Endothelial cell of umbilical vein (primary cell): ENCODE results near the gene HOPX.

Experiments used
- CTCF ChIP-seq, 2 donors: IDR thresholded peaks; 1 replicate in 1 of 2; 2 replicates in 1 of 2; pipeline ENCODE4 v1.5.1; 2011; ENCODE audit warnings: low read length in 2 of 2, mild to moderate bottlenecking in 2 of 2, moderate library complexity in 2 of 2, control low read depth in 1 of 2, inconsistent platforms in 1 of 2, low read depth in 1 of 2; ENCODE audit not compliant: insufficient read depth in 1 of 2; ENCODE audit errors: extremely low read depth in 1 of 2
- EZH2 ChIP-seq: IDR thresholded peaks from 2 replicates; pipeline ENCODE4 v1.6.1; 2012; ENCODE audit warnings: borderline replicate concordance, low read depth, mild to moderate bottlenecking, moderate library complexity, low read length, inconsistent platforms; ENCODE audit not compliant: severe bottlenecking
- FOS ChIP-seq: IDR thresholded peaks from 2 replicates; pipeline ENCODE4 v1.6.1; 2011; ENCODE audit warnings: mild to moderate bottlenecking, low read length, moderate library complexity, borderline replicate concordance; ENCODE audit not compliant: insufficient read depth
- GATA2 ChIP-seq: IDR thresholded peaks from 2 replicates; pipeline ENCODE4 v1.7.0; 2011; ENCODE audit warnings: low read depth, mild to moderate bottlenecking, moderate library complexity, mixed read lengths, low read length; ENCODE audit not compliant: insufficient read length, insufficient read depth
- JUN ChIP-seq: IDR thresholded peaks from 2 replicates; pipeline ENCODE4 v1.6.1; 2011; ENCODE audit warnings: borderline replicate concordance, low read depth; ENCODE audit not compliant: insufficient read length, insufficient read depth
- MAX ChIP-seq: IDR thresholded peaks from 2 replicates; pipeline ENCODE4 v1.6.1; 2011; ENCODE audit not compliant: insufficient read depth, insufficient read length
- POLR2A ChIP-seq: IDR thresholded peaks from 2 replicates; pipeline ENCODE4 v1.6.1; 2012; ENCODE audit warnings: low read depth, mild to moderate bottlenecking, control low read depth, low read length

GRCh38 chr4:56619816-56620215 lies 61.3 kb downstream of the HOPX start:
- no peak for TF ChIP-seq CTCF (IDR thresholded peaks at IDR 0.05; ENCODE audit: extremely low read depth in 1 of 2, insufficient read depth in 1 of 2, low read depth in 1 of 2, low read length in 2 of 2)
- no peak for TF ChIP-seq GATA2
- no peak for TF ChIP-seq POLR2A
- TF ChIP-seq MAX, result no peak
- TF ChIP-seq FOS, result no peak
- TF ChIP-seq EZH2, result no peak
- TF ChIP-seq JUN, result no peak
